PFSK-1 (cell line): ENCODE measurements around the gene POLR2H.

Experiments
- FOXP2 ChIP-seq: optimal IDR thresholded peaks from 2 replicates; pipeline ENCODE3; 2011; ENCODE audit warnings: borderline replicate concordance, control low read depth, inconsistent platforms; ENCODE audit not compliant: insufficient read depth; ENCODE audit errors: extremely low read length, extremely low read depth
- POLR2AphosphoS5 ChIP-seq: IDR thresholded peaks from 2 replicates; pipeline ENCODE4 v1.6.1; 2012; ENCODE audit warnings: low read depth, mild to moderate bottlenecking, control low read depth, low read length, moderate library complexity
- REST ChIP-seq, 2 experiments: IDR thresholded peaks; 2 replicates each; pipeline versions ENCODE4 v1.6.1 to v1.8.0; 2011 to 2012; ENCODE audit warnings: low read depth in 2 of 2, low read length in 2 of 2, control low read depth in 1 of 2, inconsistent platforms in 1 of 2, mild to moderate bottlenecking in 1 of 2, moderate library complexity in 1 of 2; ENCODE audit not compliant: insufficient read depth in 1 of 2
- SIN3A ChIP-seq: IDR thresholded peaks from 2 replicates; pipeline ENCODE4 v1.6.1; 2012; ENCODE audit warnings: mild to moderate bottlenecking, low read length, moderate library complexity, borderline replicate concordance; ENCODE audit not compliant: insufficient read depth
- TAF1 ChIP-seq: IDR thresholded peaks from 2 replicates; pipeline ENCODE4 v1.6.1; 2012; ENCODE audit warnings: low read length, control low read depth, borderline replicate concordance; ENCODE audit not compliant: insufficient read depth

Gene POLR2H

GRCh38 chr3:184377374-184377773 lies 15.9 kb downstream of the POLR2H start:
- TF ChIP-seq POLR2AphosphoS5 (no peak), FOXP2 (no peak), TAF1 (no peak), REST (IDR thresholded peaks at IDR 0.05; ENCODE audit: insufficient read depth in 1 of 2, low read depth in 2 of 2, low read length in 2 of 2) (no peak), SIN3A (no peak)

- no peak for TF ChIP-seq SIN3A
- no peak for TF ChIP-seq TAF1
- no peak for TF ChIP-seq POLR2AphosphoS5
- TF ChIP-seq REST (IDR thresholded peaks at IDR 0.05; ENCODE audit: insufficient read depth in 1 of 2, low read depth in 2 of 2, low read length in 2 of 2) = no peak
- TF ChIP-seq FOXP2 = no peak
Observed at GRCh38 chr3:184377882-184378445, 16.5 kb downstream of the POLR2H start, which contains the start of gene THPO. THPO (minus strand) TSS chr3:184378207; CDS start chr3:184376259, 1,948 bp downstream.

- no peak for TF ChIP-seq POLR2AphosphoS5
- TF ChIP-seq REST (IDR thresholded peaks at IDR 0.05; ENCODE audit: insufficient read depth in 1 of 2, low read depth in 2 of 2, low read length in 2 of 2) = no peak
- no peak for TF ChIP-seq SIN3A
- no peak for TF ChIP-seq TAF1
- no peak for TF ChIP-seq FOXP2
Observed at GRCh38 chr3:184378651-184379357, 17.3 kb downstream of the POLR2H start.

GRCh38 chr3:184379358-184380184 lies 18.1 kb downstream of the POLR2H start, which contains the start of gene CHRD:
CHRD (plus strand) TSS chr3:184380054; CDS start chr3:184380319, 265 bp downstream.
- no peak for TF ChIP-seq FOXP2
- no peak for TF ChIP-seq SIN3A
- TF ChIP-seq POLR2AphosphoS5 = no peak
- no peak for TF ChIP-seq REST (IDR thresholded peaks at IDR 0.05; ENCODE audit: insufficient read depth in 1 of 2, low read depth in 2 of 2, low read length in 2 of 2)
- TF ChIP-seq TAF1 = no peak
